DLD1 (cell line): Measurements from ENCODE around the gene STARD10.

Experiments used
- in situ Hi-C: cut with HindIII; loops from 2 replicates; pipeline ENCODE4 v1.10.0; 2017; ENCODE audit warnings: low sequenced_read_pairs

The STARD10 gene

DNA sequence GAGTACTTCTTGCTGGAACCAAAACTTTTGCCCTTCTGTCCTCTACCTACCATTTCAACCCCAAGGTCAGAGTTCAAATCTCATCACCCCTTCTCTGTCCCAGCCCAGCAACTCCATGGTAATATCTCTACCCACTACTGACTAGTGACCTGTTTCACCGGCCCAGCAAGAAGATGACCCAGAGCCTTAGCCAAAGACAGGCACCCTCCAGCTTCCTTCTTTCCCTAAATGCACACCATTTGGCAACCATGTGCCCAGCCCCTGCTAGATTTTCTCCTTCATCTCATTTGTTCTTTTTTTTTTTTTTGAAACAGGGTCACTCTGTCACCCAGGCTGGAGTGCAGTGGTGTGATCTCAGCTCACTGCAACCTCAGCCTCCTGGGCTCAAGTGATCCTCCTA is 56.5 kb downstream of the STARD10 start:
- in situ Hi-C loops = no loop called here

DNA sequence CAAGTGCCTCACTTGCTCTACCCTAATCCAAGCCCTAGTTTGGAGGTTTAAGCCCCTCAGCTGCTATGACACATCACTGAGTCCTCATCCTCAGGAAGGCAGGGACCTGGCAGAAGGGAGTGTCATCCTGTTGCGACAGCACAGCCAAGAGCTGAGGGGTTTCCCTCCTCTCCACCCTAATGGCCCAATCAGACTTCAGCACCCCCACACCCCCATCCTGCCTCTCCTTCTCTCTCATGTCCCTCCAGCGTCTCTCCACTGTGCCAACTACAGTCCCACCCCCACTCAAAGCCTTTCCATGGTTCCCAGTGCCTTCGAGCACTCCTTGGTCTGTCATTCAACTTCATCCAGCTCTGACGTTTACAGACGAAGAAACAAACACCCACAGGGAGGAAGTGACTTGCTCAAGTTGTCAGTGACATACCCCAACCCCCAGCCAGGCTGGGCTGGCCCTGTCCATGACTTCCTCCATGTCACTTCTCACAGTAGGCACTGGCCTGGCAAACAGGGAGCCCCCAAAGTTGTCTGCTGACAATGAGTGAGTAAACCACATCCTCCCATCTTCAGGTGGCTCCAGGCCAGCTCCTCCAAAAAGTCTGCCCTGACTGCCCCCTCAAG is 57.3 kb downstream of the STARD10 start:
- in situ Hi-C loops = no loop called here

DNA sequence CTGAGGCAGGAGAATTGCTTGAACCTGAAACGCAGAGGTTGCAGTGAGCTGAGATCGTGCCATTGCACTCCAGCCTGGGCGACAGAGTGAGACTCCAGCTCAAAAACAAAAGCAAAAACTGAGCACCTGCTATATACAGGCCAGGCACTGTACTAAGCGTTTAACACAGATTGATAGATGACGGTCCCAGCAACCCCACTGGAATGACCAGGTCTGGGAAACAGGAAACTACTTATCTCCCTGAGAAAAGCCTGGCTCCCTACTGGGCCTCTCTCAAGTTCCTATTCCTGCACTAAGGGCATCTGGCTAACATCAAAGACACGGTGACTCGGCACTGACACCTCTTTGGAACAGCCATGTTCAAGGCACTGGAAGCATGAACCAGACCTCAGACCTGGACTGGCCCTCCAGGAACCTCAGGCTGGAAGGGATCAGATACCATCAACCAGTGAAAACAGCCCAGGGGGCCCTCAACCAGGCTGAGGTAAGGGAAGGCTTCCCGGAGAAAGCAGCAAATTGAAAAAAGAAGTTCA is 58.3 kb downstream of the STARD10 start:
- in situ Hi-C loops = no loop called here

DNA sequence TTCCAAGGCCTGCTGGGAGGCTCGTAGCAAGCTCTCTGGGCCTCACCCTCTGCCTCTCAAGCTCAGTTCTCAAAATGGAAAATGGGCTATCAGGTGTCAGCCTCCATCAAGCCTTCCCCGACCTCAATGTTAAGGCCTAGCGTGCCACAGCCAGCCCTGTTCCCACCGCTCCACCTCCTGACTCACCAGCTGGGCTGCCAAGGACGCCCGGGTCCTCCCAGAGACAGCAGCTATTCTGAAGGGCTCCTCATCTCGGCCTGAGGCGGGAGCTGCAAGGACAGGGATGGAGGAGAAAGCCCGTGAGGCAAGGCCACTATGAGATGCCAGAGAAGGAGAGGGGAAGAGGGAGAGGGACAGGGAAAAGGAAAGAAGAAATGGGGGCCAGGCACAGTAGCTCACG is 61.5 kb downstream of the STARD10 start:
- in situ Hi-C loops = no loop called here

DNA sequence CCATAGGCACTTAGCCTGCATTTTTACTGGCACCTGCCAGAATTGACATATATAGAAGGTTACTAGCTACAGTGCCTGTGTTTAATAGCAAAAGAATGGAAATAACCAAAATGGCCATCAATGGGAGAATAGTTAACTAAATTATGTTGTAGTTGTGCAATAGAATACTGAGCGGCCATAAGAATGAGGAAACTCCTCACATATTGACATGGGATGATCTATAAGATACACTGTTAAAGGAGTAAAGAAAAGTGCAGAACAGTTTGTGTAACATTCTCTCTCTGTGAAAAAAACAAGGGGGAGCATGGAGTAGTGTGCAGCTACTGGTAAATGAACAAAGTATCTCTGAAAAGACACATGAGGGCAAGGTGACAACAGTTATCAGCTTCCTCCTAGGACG is 63.1 kb downstream of the STARD10 start:
- in situ Hi-C loops = no loop called here

DNA sequence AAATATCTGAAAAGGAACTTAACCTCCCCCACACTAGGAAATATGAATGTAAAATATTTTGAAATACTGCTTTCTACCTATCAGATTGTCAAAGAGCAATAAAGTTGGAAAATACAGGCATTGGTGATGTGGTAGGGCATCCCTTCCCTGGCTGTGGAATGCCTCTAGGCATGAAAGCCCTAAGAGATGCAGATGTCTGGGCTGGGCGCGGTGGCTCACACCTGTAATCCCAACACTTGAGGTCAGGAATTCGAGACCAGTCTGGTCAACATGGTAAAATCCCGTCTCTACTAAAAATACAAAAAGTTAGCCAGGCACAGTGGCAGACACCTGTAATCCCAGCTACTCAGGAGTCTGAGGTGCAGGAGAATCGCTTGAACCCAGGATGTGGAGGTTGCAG is 63.6 kb downstream of the STARD10 start:
- in situ Hi-C loops = no loop called here

DNA sequence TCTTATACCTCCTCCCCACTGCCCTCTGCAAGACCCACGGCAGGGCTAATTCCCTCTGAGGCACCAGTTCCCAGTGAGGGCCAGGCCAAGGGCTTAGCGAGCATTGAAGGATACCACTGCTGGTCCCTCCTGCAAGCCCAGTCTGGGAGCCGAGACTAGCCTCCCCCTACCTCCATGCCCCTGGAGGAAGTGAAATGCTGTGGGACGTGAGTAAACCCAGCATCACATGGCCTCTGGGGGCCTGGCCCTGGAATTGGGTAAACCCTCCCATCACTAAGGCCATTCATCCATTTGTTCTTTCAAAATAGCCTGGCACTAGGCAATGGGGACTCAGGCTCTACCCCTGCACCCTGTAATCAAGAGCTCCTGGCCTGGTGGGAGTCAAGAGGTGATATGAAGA is 66.3 kb downstream of the STARD10 start:
- in situ Hi-C loops = no loop called here

DNA sequence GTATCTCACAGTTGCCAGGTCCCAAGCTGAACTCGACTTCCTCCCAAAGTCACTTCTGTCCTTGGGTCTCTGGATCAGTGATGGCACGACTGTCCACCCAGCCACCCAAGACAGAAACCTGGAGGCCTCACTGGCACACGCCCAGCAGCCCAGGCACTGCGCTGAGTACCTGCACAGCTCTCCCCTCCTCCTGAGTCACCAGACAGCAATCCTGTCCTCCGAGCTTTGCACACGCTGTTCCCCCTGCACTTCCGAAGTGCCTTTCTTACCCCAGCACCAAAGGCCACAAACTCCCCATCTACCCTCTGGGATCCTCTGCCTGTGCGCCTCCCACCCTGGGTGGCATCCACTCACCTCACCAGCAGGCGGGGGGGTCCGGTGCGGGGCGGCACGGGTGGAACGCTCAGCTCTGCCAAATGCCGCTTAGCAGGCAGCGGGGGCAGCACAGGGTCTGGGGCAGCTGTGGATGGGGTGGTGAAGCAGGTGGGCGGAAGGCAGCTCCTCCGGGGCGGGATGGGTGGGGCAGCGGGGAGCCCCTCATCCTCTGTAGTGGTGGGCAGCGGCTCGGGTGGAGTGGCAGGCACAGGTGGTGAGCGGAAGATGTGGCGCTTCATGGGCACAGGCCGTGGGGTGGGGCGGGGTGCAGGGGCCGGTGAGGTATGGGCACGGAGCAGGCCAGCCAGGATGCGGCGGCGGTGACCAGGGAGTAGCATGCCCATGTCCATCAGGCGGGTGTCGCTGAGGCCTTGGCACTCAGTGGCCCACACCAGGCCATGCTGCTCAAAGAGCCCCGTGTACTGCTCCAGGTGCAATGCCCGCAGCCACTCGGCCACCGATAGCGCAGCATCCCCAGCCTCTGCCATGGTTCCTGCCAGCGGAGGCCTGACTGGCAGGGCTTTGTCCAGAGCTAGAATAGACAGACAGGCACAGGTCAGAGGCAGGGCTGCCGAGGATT is 67.3 kb downstream of the STARD10 start:
- in situ Hi-C loops = no loop called here

DNA sequence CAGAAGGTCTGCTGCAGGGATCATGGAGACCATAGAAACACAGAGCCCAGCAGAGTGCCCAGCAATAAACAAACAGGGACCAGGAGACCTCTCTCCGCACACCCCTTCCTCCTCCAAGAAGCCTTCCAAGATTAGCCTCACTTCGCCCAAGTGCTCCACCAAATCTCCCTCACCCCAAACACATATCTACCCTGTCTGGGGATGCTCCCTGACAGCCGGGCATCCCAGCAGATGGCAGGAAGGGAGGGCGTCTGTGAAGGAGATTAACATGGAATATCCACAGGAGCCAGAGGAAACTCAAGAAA is 68.2 kb downstream of the STARD10 start:
- in situ Hi-C loops = no loop called here

DNA sequence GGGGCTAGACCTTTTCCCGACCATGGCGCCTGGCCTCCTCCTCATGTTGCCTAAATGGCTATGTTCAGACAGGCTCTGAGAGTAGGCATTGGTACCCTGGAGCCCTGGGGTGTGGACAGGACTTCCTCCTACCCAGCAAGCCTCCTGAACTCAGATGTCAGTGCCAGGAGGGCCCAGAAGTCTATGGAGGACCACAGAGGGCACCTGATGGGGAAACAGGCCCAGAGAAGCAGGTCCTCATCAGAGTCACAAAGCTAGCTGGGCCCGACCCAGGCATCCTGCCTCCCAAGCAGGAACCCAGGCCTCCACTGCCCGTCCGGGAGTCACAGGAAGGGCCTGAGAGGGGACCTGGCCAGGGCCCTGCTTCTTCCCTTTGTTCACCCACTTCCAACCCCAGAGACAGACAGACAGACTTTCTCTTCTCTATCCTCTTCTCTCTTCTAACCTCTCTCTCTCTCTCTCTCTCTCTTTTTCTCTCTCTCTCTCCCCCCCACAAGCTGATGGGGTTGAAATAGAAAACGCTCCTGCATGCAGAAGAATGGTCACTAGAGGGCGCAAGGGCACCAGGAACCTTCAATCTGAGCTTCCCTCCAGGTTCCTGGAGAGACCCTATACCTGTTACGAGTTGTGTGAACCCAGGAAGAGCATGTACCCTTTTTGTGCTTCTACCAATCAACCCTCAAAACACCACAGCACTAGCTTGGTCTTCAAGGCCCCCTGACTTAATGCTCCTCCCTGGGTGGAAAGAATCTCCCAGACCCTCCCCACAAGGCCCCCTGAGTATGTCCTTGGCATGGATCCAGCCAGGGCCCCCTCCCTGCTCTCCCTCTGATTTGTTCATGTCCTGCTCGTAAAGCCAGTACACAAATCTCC is 68.8 kb downstream of the STARD10 start:
- in situ Hi-C loops = no loop called here

DNA sequence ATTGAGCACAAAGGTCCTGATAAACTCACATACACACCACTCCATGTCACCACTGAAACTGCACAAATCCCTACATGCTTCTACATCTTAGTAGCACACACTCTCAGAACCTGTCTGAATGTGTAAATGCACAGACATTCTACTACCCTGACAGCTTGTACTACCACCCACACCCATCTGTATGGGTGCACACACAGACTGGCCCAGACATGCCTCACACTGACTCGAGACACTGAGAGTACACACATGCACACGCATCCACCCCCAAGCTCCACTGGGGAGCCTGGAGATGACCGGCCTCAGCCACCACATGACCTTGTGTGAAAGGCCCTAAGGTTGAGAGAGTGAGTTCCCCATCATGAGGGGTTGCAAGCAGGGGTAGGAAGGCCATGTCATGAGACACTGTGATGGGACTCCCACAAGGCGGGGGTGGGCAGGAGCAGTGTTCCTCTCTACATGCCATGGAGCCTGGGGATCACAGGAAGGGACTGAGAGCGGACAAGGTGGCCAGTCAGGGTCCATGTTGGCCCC is 69.8 kb downstream of the STARD10 start:
- in situ Hi-C loops = no loop called here

DNA sequence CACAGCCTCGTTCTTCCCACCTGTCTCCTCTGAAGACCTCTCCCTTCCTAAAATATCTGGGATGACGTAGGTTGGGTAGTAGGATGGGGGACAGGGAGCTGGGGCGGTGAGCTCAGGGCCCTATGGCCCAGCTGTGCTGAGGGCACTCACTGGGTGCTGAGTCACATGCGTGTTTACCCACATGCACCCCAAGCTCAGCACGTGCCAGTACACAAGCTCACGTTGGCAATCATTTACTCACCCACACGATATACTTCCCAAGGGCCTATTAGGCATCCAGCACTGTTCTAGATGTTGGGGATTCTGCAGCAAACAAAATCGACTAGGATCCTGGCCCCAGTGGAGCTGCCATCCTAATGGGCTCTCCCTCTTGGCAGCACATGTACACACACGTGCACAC is 70.3 kb downstream of the STARD10 start:
- in situ Hi-C loops = no loop called here

DNA sequence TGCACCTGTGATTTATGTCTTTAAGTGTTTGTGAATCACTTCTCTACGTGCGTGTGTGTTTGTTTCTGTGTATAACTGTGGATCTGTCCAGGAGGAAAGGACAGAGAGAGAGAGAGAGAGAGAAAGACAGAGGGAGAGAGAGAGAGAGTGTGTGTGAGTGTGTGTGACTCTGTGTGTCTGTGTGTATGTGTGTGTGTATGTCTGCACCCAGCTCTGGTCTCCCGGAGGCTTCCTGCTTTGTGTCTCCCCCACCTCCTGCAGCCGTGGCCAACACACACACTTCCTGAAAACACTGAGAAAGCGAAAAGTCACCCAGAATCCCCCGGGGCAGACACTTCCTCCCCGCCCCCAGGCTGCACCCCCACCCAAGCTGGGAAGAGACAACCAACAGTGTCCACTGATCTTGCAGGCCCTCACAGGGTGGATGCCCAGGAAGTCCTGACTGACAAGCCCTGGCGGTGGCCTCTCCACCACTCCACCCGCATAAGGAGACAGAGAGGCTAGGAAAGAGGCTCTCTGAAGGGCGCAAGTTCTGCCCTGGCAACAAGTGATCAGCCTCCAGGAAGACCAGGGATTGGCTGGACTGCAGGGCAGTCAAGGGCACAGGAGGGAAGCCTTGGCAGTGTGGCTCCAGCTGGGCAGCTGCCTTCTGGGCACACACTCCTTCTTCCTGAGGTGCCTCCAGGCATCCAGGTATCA is 71.6 kb downstream of the STARD10 start:
- in situ Hi-C loops = no loop called here

DNA sequence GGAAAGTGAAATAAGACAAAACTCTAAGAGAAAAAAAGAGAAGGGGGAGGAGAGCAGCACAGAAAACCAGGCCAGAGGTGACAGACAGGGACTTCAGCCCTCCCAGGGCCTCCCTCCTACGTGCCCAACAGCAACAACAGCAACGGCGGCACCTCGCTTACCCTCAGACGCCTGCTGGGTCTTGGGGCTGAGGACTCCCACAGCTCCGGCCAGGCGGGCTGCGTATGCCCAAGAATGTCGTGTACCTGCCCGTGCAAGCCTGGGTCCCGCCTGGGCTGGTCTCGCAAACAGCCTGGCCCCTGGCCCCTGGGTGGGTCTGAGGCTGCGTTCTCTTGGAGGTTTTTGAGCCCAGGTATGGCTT is 72.2 kb downstream of the STARD10 start:
- in situ Hi-C loops = no loop called here

DNA sequence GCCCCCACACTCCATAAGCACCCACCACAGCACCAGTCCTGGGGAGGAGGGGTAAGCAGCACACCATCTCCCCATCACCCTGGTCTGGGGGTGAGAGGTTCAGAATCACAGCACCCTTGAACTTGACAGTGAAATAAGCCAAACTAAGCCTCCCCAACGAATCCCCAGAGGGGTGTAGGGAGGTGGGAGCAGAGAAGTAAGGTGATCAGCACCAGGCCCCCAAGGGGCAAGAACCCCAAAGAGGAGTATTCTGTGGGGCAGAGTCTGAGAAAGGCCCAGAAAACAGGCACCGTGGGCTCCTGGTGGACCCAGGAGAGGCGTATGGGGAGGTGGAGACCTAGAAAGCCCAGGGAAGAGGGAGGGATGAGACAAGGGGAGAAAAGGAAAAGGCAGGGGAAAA is 72.6 kb downstream of the STARD10 start:
- in situ Hi-C loops = no loop called here

DNA sequence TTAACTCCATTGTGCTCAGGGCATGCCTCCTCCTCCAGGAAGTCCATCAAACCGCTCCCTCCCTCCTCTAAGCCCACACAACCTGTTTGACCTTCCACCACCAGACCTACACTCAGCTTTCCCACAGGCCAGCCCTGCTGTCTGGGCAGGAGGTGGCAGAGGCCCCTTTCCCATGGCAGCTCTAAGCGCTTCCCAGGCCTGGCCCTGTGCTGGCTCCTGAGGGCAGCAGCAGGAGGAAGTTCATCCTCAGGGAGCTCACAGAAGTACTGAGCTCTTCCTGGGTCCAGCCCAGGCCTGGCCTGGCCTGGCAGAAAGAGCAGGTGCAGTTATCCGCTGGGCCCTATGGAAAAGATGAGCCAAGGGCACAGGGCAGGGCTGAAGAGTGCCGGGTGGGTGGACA is 73.1 kb downstream of the STARD10 start:
- in situ Hi-C loops = no loop called here

DNA sequence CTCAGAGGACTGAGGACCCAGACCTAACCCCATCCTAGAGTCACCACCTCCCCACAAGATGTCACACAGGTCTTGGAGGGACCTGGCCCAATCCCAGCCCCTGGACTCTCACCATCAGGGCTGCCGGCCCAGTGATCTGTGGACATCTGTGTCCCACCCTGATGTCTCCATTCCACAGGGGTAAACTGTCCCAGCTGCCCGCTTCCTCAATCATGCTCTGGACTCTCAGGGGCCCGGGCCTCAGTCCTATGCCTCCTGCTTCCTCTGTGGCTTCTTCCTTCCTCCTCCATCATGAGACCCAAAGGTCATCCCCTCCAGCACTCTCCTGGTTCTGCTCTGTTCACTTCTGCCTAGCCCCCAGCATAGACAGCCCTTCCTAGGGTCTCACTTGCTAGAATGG is 73.8 kb downstream of the STARD10 start:
- in situ Hi-C loops = no loop called here

DNA sequence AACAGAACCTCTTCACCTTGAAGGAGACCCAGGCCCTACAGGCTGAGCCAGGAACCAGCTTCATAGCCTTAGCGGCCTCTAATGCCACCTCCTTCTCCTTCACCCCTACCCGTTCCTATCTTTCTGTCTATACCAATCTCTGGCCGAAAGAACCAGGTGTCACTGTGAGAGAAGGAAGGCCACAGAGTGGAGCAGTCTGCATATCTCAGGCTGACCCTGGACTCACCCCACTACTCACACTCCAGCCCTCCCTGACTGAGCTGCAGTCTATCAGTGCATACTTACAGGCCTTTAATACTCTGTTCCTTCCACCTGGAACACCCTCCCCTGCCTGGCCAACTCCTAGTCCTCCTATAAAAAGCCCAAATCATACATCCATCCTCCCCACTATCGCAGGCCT is 74.3 kb downstream of the STARD10 start:
- in situ Hi-C loops = no loop called here

DNA sequence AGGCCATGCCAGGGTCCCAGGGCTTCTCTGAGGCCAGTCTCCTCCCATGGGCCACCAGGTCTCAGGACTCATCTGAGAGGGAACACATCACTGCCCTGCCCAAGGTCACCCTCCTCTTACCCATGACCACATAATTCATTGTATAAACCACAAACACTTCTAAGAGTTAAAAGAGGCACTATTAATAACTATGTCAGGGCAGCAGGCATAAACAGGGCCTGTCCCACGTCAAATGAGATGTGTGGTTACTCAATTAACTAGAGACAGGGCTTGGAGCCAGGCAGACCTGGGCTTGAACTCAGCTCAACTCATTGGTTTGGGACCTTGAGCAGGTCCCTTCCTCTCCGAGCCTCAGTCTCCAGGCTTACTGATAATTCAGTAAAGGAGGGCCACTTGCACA is 74.7 kb downstream of the STARD10 start:
- in situ Hi-C loops = no loop called here

DNA sequence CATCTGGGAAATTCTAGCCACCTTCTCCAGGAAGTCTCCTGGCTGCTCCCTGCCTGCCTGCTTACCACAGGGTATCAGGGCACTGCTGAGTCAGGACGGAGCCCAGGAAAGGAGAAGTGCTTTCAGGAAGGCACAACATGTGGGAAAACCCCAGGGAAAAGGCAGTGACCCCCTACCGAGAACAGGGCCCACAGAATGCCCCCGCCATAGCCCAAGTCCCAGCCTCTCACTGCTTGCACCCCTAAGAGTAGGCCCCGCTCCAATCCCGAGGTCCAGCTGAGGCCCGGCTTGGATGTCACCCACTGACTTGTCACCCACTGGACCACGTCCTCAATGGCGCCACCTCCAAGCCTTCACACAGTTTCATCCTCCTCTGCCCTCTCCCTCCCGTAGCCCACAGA is 75.7 kb downstream of the STARD10 start:
- in situ Hi-C loops = no loop called here
